Lower lobe of right lung (tissue), 2 donors: Measurements from ENCODE around the gene HS6ST3. TPM values are rescaled to one million over a fixed set of nuclear protein-coding genes. Genes with fewer than 3 reads are reported as not detected.

Experiments used
- ATAC-seq, 2 donors: fragments of 200-7000 bp; cut with Tn5 transposase; one replicate each; pipeline ENCODE4 v1.9.1; 2020 to 2022; ENCODE audit warnings: mild to moderate bottlenecking in 2 of 2, moderate library complexity in 2 of 2
- DNase-seq: peaks from one replicate; pipeline ENCODE4 v3.0.0-alpha.2; 2020
- H3K27ac ChIP-seq: fragments of 200-600 bp; one replicate; pipeline ENCODE4 v1.8.0; 2022
- H3K27me3 ChIP-seq: fragments of 200-600 bp; one replicate; pipeline ENCODE4 v1.8.0; 2022; ENCODE audit warnings: low read depth
- H3K36me3 ChIP-seq: fragments of 200-600 bp; one replicate; pipeline ENCODE4 v1.8.0; 2022; ENCODE audit warnings: mild to moderate bottlenecking
- H3K4me1 ChIP-seq: fragments of 200-600 bp; one replicate; pipeline ENCODE4 v1.8.0; 2022
- H3K4me3 ChIP-seq: fragments of 200-600 bp; one replicate; pipeline ENCODE4 v1.8.0; 2022; ENCODE audit warnings: mild to moderate bottlenecking
- H3K9me3 ChIP-seq: fragments of 200-600 bp; one replicate; pipeline ENCODE4 v1.8.0; 2022
- intact Hi-C: fragments of 100-400 bp; cut with DNase I; formaldehyde crosslinking; loops from one replicate; pipeline ENCODE4 v1.11.0; 2022
- total RNA-seq: library from RNA; stranded (reverse); fragmentation: NEBNext Ultra II Directional; extraction: Animal tissue kit (Norgen Biotek cat#: 25700); gene quantifications from one replicate; pipeline ENCODE4 v1.2.1, GENCODE V29; 2021
- TF ChIP-seq, protein P1 (sequence below): fragments of 200-600 bp; IDR thresholded peaks from one replicate; pipeline ENCODE4 v1.8.0; 2022; ENCODE audit warnings: antibody characterized with exemption, mild to moderate bottlenecking
- donor health status: DM: no; HTN: yes; CAD: no; lungs with severe emphysema.

Gene HS6ST3
- total RNA-seq, 1 donor from 2014 or later: 0.06 TPM

DNA sequence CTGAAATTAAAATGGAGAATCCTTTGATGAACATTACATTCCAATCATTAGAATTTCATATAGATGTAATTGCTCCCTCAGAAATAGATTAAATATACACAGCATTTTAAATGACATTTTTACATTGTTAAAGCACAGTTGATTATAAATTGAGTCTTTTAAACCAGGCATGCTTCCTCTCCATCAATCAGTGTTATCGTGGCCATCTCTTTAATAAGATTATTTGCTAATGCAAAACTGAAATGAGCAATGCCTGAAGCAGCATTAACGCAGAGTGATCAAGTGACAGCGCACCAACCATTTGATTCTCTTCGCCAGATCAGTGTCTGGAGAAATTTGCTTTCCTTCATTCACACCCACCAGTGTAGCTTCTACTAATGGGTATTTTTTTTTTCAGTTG, 644.6 kb downstream of the HS6ST3 start:
- Histone ChIP-seq H3K27me3 (no peaks in the 10 kb centered on the region), H3K27ac (no peak overlapping the region), H3K4me3 (no peak overlapping the region), H3K4me1 (no peaks in the 10 kb centered on the region), H3K36me3 (no peaks in the 10 kb centered on the region), H3K9me3 (no peaks in the 10 kb centered on the region)
- DNase-seq: no peak
- intact Hi-C loops: no loop called here
- no peak for ATAC-seq
- TF ChIP-seq, protein P1, sequence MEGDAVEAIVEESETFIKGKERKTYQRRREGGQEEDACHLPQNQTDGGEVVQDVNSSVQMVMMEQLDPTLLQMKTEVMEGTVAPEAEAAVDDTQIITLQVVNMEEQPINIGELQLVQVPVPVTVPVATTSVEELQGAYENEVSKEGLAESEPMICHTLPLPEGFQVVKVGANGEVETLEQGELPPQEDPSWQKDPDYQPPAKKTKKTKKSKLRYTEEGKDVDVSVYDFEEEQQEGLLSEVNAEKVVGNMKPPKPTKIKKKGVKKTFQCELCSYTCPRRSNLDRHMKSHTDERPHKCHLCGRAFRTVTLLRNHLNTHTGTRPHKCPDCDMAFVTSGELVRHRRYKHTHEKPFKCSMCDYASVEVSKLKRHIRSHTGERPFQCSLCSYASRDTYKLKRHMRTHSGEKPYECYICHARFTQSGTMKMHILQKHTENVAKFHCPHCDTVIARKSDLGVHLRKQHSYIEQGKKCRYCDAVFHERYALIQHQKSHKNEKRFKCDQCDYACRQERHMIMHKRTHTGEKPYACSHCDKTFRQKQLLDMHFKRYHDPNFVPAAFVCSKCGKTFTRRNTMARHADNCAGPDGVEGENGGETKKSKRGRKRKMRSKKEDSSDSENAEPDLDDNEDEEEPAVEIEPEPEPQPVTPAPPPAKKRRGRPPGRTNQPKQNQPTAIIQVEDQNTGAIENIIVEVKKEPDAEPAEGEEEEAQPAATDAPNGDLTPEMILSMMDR: no peak

DNA sequence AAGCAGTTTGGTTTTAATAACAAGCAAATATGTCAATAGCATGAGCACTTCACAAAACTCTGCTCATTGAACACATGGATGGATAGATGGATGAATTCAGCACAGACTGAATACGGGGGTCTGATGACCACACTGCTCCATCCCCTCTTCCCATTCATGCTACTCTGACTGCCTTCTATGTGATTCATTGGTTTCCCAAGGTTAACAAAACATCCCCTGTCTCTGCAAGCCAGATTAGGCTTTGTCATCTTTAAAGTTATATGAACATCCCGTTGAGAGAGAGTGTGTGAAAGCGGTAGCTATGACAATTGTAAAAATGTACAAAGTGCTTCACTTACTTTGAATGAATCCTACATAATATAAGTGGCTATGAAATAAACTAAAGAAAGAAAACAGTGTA, 651.9 kb downstream of the HS6ST3 start:
- ATAC-seq (no peak), DNase-seq (no peak)
- no peak overlapping the region for H3K4me3 ChIP-seq
- no peaks in the 10 kb centered on the region for H3K9me3 ChIP-seq
- H3K27me3 ChIP-seq: no peaks in the 10 kb centered on the region
- intact Hi-C loops: no loop called here
- no peaks in the 10 kb centered on the region for H3K36me3 ChIP-seq
- TF ChIP-seq, protein P1: no peak
- no peak overlapping the region for H3K27ac ChIP-seq
- H3K4me1 ChIP-seq: no peaks in the 10 kb centered on the region

DNA sequence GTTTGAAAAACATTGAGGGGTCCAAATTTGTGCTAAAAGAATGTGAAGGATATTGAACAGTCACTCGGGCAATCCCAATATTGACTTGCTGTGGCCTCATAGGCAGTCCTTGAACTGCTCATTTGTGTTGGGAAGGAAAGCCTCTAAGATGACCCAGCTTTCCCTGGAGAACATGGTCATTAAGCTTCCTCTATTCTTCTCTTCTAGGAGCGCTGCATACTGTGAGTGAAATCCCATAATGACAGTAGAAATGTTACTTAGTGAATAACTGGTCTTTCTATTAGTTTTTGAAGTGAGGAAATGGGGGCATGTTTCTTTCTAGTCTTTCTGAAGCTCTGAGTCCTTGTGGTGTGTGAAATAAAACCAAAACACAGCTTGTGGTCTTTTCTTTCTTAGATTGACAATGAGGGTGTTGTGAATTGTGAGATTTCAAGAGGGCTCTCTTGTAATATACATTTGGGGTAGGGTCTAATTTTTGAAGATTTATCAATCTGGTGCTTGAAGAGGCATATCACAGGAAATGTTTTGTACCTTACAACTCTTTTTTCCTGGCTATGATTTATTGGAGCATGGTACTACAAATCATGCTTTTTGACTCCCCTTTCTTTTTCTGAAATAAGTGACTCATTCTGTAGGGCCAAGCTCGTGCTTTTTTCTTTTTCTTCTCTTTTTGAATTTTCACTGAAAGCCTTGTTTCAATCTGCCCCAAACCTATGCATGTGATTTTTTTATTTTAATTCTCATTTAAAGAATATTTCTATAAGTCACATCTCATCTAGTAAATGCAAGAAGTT, 653.6 kb downstream of the HS6ST3 start:
- TF ChIP-seq, protein P1: no peak
- intact Hi-C loops: no loop called here
- Histone ChIP-seq H3K4me3 (no peak overlapping the region), H3K27ac (no peak overlapping the region), H3K36me3 (no peaks in the 10 kb centered on the region), H3K4me1 (no peaks in the 10 kb centered on the region), H3K9me3 (no peaks in the 10 kb centered on the region), H3K27me3 (no peaks in the 10 kb centered on the region)
- DNase-seq (no peak), ATAC-seq (no peak)

DNA sequence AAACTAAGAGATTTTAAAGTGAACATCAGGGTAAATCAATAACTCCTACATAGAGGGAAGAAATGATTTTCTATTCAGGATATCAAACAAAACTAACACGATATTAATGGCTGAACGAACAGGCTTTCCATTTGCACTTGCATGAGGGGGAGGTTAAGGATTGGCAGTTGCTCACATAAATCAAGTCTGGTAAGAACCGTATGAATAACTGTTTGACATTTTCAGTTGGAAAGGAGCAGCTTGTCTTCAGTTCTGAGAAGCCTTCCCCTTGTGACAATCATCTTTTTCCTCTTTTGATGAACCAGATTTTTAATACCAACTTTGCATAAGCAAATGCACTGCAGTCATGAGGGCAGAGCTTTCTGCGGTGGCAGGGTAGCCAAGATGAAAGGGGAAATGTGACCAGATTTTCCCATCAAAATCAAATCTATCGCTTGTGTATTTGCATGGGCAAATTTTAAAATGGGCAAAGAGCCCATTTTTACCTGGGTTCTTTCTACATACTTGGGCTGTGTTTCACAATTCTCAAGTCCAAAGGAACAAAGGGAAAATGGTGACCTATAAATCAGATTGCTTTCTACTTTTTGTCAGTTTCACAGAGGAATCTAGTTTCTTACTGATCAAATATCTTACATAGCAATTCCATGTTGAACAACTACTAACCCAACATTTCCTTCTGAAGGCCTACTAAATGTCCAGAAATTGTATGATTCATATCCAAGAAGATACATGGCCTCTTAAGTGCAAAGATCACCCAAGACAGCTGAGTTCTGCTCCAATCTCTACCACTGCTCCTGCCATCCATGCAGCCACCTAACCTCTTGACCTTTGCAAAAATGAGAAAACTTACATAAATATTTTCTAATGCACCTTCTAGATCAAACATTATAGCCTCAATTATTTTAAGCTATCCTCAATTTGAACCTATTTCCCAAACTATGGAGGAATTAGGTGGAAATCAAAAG, 654.7 kb downstream of the HS6ST3 start:
- Histone ChIP-seq H3K27me3 (no peaks in the 10 kb centered on the region), H3K4me1 (no peaks in the 10 kb centered on the region), H3K36me3 (no peaks in the 10 kb centered on the region), H3K27ac (no peak overlapping the region), H3K9me3 (no peaks in the 10 kb centered on the region), H3K4me3 (no peak overlapping the region)
- ATAC-seq (no peak), DNase-seq (no peak)
- TF ChIP-seq, protein P1: no peak
- intact Hi-C loops: no loop called here

DNA sequence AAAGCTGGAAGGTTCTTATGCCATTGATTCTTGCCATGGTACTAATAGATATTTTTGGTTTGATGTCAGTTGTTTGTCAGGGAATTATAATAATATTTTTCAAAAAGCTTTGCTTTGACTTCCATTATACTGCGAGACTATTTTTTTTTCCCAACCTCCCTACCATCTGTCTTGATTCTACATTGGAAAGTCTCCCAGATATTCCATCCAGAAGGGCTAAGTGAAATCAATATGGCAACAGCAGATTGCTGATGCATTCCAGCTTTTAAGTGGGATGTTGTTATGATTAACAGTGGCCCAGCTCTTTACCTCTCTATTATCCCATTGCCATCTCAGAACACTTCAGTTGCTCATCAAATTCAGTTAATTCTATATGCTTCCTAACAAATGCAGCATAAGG, 657.0 kb downstream of the HS6ST3 start:
- intact Hi-C loops: no loop called here
- H3K27ac ChIP-seq: no peak overlapping the region
- no peak for DNase-seq
- H3K4me1 ChIP-seq: no peaks in the 10 kb centered on the region
- TF ChIP-seq, protein P1: no peak
- no peak for ATAC-seq
- no peaks in the 10 kb centered on the region for H3K9me3 ChIP-seq
- H3K4me3 ChIP-seq: no peak overlapping the region
- no peaks in the 10 kb centered on the region for H3K27me3 ChIP-seq
- no peaks in the 10 kb centered on the region for H3K36me3 ChIP-seq
